Brain microvascular endothelial cell (primary cell): ENCODE data around the gene PGM2.

Experiments
- DNase-seq: peaks from one replicate; pipeline ENCODE4 v3.0.0-alpha.2; 2020
- H3K27ac ChIP-seq: fragments of 250-450 bp; sonication (Bioruptor Pico); 2 replicates; pipeline ENCODE4 v1.5.1; 2020; ENCODE audit warnings: mild to moderate bottlenecking, moderate library complexity
- H3K27me3 ChIP-seq: fragments of 250-450 bp; sonication (Bioruptor Pico); replicated peaks from 2 replicates; pipeline ENCODE4 v1.5.1; 2020; ENCODE audit warnings: mild to moderate bottlenecking
- H3K36me3 ChIP-seq: fragments of 250-450 bp; sonication (Bioruptor Pico); replicated peaks from 2 replicates; pipeline ENCODE4 v1.5.1; 2020; ENCODE audit warnings: mild to moderate bottlenecking
- H3K4me3 ChIP-seq: 2 replicates; pipeline ENCODE4 v1.5.1; 2011; ENCODE audit warnings: low read depth, mild to moderate bottlenecking, control low read depth, low read length, moderate library complexity
- in situ Hi-C: cut with HindIII; loops from 2 replicates; pipeline ENCODE4 v1.10.0; 2017; ENCODE audit warnings: low sequenced_read_pairs, low pct_ligation_motif_present
- TF ChIP-seq, protein P1 (sequence below): IDR thresholded peaks from 2 replicates; pipeline ENCODE4 v1.5.1; 2011; ENCODE audit warnings: low read depth, mild to moderate bottlenecking, moderate library complexity, low read length, control low read depth, inconsistent platforms; ENCODE audit errors: missing control alignments

The PGM2 gene

GRCh38 chr4:37868238-37868637, 41.8 kb downstream of the PGM2 start:
- Histone ChIP-seq H3K27me3 (no peaks in the 10 kb centered on the region), H3K36me3 (no peaks in the 10 kb centered on the region), H3K27ac (no peak overlapping the region), H3K4me3 (no peak overlapping the region)
- TF ChIP-seq, protein P1, sequence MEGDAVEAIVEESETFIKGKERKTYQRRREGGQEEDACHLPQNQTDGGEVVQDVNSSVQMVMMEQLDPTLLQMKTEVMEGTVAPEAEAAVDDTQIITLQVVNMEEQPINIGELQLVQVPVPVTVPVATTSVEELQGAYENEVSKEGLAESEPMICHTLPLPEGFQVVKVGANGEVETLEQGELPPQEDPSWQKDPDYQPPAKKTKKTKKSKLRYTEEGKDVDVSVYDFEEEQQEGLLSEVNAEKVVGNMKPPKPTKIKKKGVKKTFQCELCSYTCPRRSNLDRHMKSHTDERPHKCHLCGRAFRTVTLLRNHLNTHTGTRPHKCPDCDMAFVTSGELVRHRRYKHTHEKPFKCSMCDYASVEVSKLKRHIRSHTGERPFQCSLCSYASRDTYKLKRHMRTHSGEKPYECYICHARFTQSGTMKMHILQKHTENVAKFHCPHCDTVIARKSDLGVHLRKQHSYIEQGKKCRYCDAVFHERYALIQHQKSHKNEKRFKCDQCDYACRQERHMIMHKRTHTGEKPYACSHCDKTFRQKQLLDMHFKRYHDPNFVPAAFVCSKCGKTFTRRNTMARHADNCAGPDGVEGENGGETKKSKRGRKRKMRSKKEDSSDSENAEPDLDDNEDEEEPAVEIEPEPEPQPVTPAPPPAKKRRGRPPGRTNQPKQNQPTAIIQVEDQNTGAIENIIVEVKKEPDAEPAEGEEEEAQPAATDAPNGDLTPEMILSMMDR, result no peak
- no peak for DNase-seq
- in situ Hi-C loops, result no loop called here

GRCh38 chr4:37872310-37872988, 46.0 kb downstream of the PGM2 start:
- in situ Hi-C loops, result no loop called here

DNA sequence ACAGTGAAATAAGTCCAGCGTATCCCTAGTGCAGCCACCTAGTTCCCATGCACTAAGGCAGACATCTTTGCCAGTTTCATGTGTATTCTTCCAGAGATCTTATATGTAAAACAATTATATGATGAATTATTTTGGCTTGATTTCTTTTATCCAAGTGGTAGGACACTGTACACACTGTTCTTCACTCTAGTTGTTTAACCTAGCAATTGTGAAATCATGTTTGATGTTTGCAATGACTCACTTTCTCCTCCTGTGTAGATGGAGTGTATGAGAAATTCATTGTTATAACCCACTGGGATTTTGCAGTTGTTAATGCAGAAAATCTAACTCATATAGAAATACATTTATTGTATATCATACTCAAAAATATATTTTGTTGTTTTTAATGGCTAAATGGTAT, 46.9 kb downstream of the PGM2 start:
- Histone ChIP-seq H3K27me3 (no peaks in the 10 kb centered on the region), H3K27ac (peak overlapping the region; percentile 4), H3K4me3 (no peak overlapping the region), H3K36me3 (no peaks in the 10 kb centered on the region)
- peak; percentile 27 for DNase-seq
- in situ Hi-C loops, result no loop called here
- TF ChIP-seq, protein P1, result no peak

More at GRCh38 chr4:37872310-37872988, 46.0 kb downstream of the PGM2 start:
- TF ChIP-seq, protein P1, result no peak
- Histone ChIP-seq H3K36me3 (no peaks in the 10 kb centered on the region), H3K27ac (peak overlapping the region; percentile 4), H3K4me3 (no peak overlapping the region), H3K27me3 (no peaks in the 10 kb centered on the region)
- DNase-seq, result no peak

- no peak for DNase-seq
- no peaks in the 10 kb centered on the region for H3K27me3 ChIP-seq
- TF ChIP-seq, protein P1, result no peak
- H3K36me3 ChIP-seq, result no peaks in the 10 kb centered on the region
- H3K4me3 ChIP-seq, result no peak overlapping the region
- H3K27ac ChIP-seq, result no peak overlapping the region
- in situ Hi-C loops, result no loop called here
These were observed 49.7 kb downstream of the PGM2 start for GRCh38 chr4:37876156-37876555.

- no peak for DNase-seq
- no peaks in the 10 kb centered on the region for H3K27me3 ChIP-seq
- no peak overlapping the region for H3K4me3 ChIP-seq
- no peaks in the 10 kb centered on the region for H3K36me3 ChIP-seq
- no peak overlapping the region for H3K27ac ChIP-seq
- in situ Hi-C loops, result no loop called here
- TF ChIP-seq, protein P1, result no peak
These were observed 52.9 kb downstream of the PGM2 start for GRCh38 chr4:37879365-37879764.

- DNase-seq, result no peak
- H3K27me3 ChIP-seq, result no peaks in the 10 kb centered on the region
- H3K36me3 ChIP-seq, result no peaks in the 10 kb centered on the region
- H3K27ac ChIP-seq, result no peak overlapping the region
- no peak overlapping the region for H3K4me3 ChIP-seq
- TF ChIP-seq, protein P1, result no peak
- in situ Hi-C loops, result no loop called here
These were observed 55.3 kb downstream of the PGM2 start for GRCh38 chr4:37881811-37882210.
